Middle frontal gyrus (tissue), 1 donor: Measurements from ENCODE around the gene CLDN15.
"Not testable (repeated sequence)": the region's sequence is repeated elsewhere in the genome, so short reads cannot be mapped to it uniquely, and the experiment has no call there.

Experiments
- DNase-seq: peaks from one replicate; pipeline ENCODE4 v3.0.0-alpha.2; 2015; ENCODE audit warnings: low spot score; ENCODE audit errors: extremely low spot score

Gene CLDN15

GRCh38 chr7:101200504-101200861 is 37.1 kb downstream of the CLDN15 start:
- DNase-seq = no peak

GRCh38 chr7:101199522-101199921 is 38.1 kb downstream of the CLDN15 start:
- not testable (repeated sequence) for DNase-seq

GRCh38 chr7:101198476-101198875 is 39.1 kb downstream of the CLDN15 start:
- no peak for DNase-seq

GRCh38 chr7:101197991-101198390 is 39.6 kb downstream of the CLDN15 start:
- no peak for DNase-seq

- no peak for DNase-seq
Observed at GRCh38 chr7:101195884-101196283, 41.7 kb downstream of the CLDN15 start.

- DNase-seq = no peak
Observed at GRCh38 chr7:101189109-101189508, 48.5 kb downstream of the CLDN15 start.

GRCh38 chr7:101186844-101187428 is 50.7 kb downstream of the CLDN15 start:
- DNase-seq = no peak

- no peak for DNase-seq
Observed at GRCh38 chr7:101186194-101186593, 51.4 kb downstream of the CLDN15 start.

- no peak for DNase-seq
Observed at GRCh38 chr7:101185258-101185839, 52.3 kb downstream of the CLDN15 start.
